Measurements from ENCODE around the gene SPATA20.

GRCh38 chr17:50521514-50521913 is 25.5 kb upstream of the SPATA20 start:
- TF ChIP-seq, protein P1, sequence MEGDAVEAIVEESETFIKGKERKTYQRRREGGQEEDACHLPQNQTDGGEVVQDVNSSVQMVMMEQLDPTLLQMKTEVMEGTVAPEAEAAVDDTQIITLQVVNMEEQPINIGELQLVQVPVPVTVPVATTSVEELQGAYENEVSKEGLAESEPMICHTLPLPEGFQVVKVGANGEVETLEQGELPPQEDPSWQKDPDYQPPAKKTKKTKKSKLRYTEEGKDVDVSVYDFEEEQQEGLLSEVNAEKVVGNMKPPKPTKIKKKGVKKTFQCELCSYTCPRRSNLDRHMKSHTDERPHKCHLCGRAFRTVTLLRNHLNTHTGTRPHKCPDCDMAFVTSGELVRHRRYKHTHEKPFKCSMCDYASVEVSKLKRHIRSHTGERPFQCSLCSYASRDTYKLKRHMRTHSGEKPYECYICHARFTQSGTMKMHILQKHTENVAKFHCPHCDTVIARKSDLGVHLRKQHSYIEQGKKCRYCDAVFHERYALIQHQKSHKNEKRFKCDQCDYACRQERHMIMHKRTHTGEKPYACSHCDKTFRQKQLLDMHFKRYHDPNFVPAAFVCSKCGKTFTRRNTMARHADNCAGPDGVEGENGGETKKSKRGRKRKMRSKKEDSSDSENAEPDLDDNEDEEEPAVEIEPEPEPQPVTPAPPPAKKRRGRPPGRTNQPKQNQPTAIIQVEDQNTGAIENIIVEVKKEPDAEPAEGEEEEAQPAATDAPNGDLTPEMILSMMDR (IDR thresholded peaks at IDR 0.05) = no peak
- TF ChIP-seq POLR2A (IDR thresholded peaks at IDR 0.05) = no peak

Data from adrenal gland (tissue), 5 donors.